HG02610 (cell line): Measurements from ENCODE around the gene APOBEC3A.
A peak's percentile ranks its signal among the peaks of the same experiment; 100 is the strongest.
"Not testable (repeated sequence)": the region's sequence is repeated elsewhere in the genome, so short reads cannot be mapped to it uniquely, and the experiment has no call there.

ENCODE experiments used
- ATAC-seq: cut with Tn5 transposase; IDR thresholded peaks from one replicate; pipeline ENCODE4 v1.9.1; 2021; ENCODE audit warnings: mild to moderate bottlenecking, moderate library complexity; ENCODE audit not compliant: unreplicated experiment

The APOBEC3A gene

DNA sequence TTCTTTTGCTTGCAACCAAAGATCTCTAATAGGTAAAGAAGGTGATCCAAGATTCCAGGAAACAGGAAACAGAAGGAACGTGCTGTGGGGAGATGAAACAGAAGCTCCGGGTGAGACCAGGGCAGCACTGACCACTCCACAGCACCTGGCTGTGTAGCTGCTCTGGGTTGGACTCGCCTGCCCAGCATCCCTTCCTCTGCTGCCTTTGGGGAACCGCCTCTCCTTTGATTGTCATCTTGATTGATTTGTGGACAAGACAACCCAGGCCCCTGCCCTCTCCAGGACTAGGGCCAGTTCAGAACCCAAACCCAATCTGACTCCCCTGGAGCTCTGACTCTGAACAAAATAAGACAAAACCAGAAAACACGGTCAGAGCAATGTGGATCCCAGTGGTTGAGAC lies 14.7 kb upstream of the APOBEC3A start:
- no peak for ATAC-seq

DNA sequence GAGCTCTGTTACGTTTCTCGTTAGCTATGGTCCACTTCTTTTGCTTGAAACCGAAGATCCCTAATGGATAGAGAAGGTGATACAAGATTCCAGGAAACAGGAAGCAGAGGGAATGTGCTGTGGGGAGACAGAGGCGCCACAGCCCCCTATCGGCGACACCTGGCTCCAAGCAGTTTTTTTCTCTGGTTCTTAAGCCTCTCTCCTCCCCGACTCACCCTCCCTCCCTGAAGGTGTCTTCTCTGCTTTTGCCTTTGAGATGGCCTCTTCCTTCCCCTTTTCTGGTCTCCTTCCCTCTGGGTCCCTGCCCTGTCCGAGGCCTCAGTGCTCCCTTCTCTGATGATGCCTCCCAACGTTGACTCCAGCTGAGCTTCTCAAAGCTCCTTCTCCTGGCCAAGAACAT lies 14.2 kb upstream of the APOBEC3A start:
- no peak for ATAC-seq

- ATAC-seq = no peak
Observed at GRCh38 chr22:38943882-38944281, 13.5 kb upstream of the APOBEC3A start.

- ATAC-seq = no peak
Observed at GRCh38 chr22:38944653-38945052, 12.8 kb upstream of the APOBEC3A start.

- ATAC-seq = not testable (repeated sequence)
Observed at GRCh38 chr22:38945706-38946338, 11.6 kb upstream of the APOBEC3A start.

DNA sequence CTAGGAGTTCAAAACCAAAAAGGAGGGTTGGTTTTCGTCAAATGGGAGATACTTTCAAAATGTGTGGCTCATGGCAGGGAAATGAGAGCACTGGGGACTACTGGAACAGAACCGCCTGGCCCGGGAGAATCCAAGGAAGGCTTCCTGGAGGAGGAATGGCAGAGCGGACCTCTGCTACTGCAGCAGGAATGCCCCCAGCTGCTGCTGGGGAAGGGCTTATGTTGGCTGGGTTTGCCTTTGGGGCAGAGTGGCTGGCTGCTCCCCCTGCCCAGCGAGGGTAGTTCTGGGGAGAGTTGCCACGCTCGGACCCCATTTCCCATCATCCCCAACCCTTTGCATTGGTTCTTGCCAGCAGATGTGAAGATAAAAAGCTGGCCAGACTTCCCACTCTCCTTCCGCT lies 10.6 kb upstream of the APOBEC3A start:
- no peak for ATAC-seq

GRCh38 chr22:38947321-38948140 lies 9.9 kb upstream of the APOBEC3A start:
- ATAC-seq = no peak

- no peak for ATAC-seq
Observed at GRCh38 chr22:38948181-38948940, 9.0 kb upstream of the APOBEC3A start.

DNA sequence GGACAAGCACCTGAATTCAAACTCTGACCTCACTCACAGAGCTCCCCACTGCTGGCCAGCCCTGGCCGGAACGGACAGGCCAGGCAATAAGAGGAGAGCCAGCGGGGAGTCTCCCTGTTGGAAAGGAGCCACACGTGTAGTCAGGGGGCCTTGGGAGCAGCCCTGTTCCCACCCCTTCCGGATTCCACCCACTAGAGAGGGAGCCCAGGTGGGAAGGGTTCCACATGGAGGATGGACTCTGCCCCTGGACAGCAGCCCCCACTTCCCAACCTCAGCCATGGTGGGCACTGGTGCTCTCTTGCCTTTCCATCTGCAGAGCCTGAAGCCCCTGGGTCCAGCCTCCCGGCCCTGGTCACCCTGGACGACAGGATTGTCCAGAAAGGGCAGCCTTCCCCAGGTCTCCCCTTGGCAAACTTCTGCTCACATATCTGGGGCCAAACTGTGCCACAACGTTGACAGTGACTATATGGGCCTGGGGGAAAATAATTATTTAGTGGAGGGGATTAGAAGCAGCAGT lies 7.5 kb upstream of the APOBEC3A start:
- ATAC-seq = no peak

DNA sequence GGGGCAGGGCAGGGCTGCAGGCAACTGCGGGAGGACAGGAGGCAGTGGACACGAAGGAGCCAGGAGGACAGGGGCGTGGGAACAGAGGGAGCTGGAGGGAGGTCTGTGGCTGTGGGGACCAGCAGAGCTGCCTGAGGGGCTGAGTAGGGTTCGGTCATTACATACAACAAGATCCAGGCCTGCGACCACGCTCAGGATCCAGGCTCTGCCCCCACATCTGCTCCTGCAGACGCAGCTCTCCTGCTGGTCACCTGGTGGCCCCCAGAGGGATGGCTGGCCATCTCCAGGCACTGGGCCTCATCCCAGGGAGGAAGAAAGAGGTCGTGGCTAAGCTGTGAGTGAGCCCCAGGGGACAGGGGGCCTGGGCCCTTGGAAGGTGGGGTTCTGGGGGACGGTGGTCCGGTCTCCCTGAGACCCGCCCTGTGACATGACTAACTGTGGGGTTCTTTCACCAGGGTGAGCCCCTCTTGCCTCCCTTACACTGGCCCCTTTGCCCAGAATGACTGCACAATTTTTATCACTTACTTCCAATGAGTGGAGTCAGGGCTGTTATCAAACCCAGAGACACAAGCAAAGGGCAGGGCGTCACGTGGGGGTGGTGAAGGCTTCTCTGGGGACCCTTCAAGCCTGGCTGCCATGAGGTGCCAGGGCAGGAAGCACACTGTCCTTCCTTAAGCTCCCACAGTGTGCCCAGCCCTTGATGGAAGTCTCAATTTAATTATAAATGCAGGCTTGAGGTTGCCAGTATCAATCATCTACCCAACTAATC lies 6.7 kb upstream of the APOBEC3A start:
- ATAC-seq = no peak

- ATAC-seq = no peak
Observed at GRCh38 chr22:38951734-38952133, 5.7 kb upstream of the APOBEC3A start.

- no peak for ATAC-seq
Observed at GRCh38 chr22:38952281-38952993, 5.0 kb upstream of the APOBEC3A start.

DNA sequence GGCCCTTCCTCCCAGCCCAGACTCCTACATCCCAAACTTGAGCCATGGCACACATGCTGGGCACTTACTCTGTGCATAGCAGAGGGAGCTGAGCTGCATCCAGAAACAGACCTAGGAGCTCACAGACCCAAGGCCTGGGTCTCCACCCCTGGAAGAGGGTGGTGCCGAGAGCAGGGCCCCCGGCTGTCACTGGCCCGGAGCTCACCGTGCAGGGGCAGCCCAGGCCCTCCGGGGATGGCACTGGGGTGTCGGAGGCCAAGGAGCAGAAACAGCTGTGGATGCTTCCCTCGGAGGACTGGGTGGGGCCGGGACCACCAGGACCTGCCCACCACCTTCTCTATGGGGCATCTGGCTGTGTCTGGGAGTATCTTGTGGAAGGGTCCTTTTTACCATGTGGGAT lies 4.3 kb upstream of the APOBEC3A start:
- no peak for ATAC-seq

DNA sequence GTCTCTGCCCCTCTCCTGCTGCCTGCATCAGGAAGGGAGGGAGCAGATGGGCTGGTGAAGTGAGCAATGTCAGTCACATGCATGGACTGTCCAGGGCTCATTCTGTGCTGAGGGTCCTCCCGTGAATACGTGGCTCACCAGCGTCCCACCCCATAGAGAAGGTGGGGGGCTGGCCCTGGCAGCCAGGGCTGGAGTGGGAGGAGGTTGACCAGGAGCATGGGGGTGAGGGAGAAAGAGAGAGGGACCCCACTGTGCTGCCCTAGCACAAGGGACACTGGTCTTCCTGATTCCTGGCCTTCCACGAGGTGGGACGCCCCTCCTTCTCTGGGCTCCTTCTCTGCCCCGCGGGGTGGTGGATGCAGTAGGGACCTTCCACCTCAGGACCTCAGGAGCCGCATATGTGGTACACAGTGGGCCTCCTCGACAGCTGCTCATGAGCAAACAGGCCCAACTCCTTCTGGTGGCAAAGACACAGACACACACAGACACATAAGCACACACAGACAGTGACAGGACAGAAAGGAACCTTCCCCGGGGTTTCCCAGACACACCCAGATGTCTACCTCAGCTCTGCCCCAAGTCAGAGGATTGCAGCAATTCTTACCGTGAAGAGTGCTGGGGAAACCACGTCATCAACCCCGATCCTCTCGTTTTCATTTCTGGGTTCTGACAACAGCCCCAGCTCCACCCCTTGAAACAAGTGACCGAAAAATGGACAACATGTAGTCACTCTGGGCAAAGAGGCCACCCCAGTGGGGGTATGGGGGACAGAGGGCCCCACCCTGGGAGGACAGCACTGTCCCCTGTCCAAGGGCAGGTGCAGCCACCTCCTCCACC lies 3.6 kb upstream of the APOBEC3A start:
- ATAC-seq = peak; percentile 82

DNA sequence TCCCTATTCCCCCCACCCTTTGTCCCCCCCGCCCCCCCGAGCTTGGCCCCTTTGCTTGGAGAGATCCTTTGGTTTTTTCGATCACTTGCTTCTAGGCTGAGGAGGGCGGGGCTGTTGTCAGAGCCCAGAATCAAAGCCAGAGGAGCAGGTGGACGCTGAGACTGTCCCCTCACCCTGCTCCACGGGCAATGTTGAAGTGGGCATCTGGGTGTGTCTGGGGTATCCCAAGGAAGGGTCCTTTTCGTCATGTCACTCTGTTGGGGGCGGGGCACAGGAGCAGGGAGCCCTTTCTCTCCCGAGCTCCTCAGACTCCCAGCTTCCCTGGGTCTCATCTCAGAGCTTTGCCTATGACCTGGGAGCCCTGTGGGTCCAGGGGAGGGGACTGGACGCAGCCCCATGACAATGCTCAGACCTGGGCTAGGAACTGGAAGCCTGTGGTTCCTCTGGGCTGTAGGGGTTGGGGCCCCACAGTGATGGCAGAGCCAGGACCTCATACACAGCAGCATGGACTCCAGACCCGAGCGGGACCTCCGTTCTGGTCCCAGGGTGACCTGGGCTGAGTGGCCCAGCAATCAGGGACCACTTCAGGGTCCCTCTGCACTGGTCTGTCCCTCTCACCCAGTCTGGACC lies 2.9 kb upstream of the APOBEC3A start:
- ATAC-seq = no peak

DNA sequence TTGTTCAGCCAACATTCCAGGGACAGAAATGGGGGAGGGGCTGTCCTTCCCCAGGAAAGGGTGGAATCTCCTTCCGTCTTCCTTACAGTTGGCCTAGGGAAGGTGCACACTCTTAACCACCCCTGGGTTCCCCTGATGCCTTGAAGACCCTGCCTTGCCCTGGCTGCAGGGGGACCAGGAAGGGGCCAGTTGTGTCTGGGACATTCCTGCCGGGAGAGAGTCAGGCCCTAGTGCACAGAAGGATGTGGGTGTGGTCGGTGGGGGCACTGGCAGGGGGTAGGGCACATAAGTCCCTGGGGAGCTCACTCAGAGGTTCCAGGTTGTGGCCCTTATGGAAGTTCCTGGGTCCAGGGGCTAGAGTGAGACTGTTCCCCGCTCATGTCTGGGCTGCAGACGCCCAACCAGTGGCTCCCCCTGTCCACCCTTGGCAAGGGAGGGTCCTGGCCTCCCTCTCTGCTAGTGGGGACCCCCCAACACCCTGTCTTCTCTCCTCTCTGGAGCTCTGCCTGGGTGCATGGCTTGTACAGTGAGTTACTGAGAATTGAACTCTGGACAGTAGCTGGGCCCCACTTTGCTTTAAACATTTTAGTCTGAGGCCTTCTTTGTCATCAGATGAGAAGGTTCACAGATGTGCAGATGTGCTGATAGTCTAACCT lies 2.0 kb upstream of the APOBEC3A start:
- ATAC-seq = no peak

GRCh38 chr22:38955926-38956325 lies 1.5 kb upstream of the APOBEC3A start:
- ATAC-seq = no peak

DNA sequence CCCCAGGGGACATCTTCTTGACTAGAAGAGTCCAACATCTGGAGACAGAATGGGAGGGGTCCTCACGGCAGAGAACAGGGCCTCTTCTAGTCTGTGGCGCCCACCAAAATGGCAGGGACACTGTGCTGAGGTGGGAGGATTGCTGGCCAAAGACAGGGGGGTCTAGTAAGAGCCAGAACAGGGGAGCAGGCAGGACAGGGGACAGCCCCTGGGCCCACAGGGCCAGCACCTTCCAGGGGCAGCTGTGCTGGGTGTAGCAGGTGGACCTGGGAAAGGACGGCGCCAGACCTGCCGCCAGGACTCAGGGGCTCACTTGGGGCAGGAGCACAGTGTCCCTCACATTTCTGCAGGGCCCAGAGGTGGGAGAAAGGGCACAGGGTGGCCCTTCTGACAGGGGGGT lies 858 bp upstream of the APOBEC3A start:
- no peak for ATAC-seq
